PFSK-1 (cell line): ENCODE measurements around the gene NAP1L4.

ENCODE experiments used
- FOXP2 ChIP-seq: optimal IDR thresholded peaks from 2 replicates; pipeline ENCODE3; 2011; ENCODE audit warnings: borderline replicate concordance, control low read depth, inconsistent platforms; ENCODE audit not compliant: insufficient read depth; ENCODE audit errors: extremely low read length, extremely low read depth
- POLR2AphosphoS5 ChIP-seq: IDR thresholded peaks from 2 replicates; pipeline ENCODE4 v1.6.1; 2012; ENCODE audit warnings: low read depth, mild to moderate bottlenecking, control low read depth, low read length, moderate library complexity
- TAF1 ChIP-seq: IDR thresholded peaks from 2 replicates; pipeline ENCODE4 v1.6.1; 2012; ENCODE audit warnings: low read length, control low read depth, borderline replicate concordance; ENCODE audit not compliant: insufficient read depth
- TF ChIP-seq, protein P1 (sequence below), 2 experiments: IDR thresholded peaks; 2 replicates each; pipeline versions ENCODE4 v1.6.1 to v1.8.0; 2011 to 2012; ENCODE audit warnings: low read depth in 2 of 2, low read length in 2 of 2, control low read depth in 1 of 2, inconsistent platforms in 1 of 2, mild to moderate bottlenecking in 1 of 2, moderate library complexity in 1 of 2; ENCODE audit not compliant: insufficient read depth in 1 of 2

DNA sequence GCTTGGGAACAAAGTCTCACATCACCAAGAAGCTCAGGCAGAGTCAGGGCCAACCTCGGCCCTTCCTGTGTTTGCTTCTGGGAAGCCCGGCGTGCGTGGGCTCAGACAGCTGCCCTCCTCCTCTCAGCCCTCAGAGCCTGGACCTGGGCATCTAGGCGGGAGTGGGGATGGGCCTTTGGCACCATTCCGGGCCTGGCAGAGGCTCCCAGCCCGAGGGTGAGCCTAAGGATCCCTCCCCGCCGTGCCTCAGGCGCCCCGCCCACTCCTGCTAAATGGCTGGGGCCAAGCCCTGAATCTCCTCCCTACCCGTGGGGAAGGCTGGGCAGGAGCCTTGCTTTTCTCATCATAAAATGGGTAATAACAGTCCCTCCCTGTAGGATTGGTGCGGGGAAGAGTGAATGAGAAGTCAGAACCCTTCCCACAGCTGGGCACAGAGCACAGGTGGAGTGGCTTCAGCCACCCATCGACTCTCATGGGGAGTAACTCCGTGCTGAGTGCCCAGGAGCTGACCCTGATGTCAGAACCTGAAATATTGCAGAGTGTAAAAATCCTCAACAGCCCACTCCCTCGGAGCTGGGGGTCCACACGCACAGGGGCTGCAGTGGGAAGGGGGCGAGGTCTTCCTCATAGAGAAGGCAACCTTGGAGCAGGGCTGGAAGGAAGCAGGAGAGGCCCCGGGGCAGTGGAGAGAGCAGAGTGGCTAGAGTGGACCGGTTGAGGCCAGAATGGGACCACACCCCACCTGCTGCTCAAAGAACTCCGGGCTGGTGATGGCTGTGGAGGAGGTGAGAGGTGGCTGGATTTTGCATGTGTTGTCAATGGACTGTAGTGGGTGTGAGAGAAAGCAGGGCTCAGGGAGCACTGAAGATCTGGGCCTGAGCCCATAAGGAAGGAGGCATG lies 87.7 kb downstream of the NAP1L4 start:
- TF ChIP-seq POLR2AphosphoS5 (no peak), TAF1 (no peak), FOXP2 (no peak)
- TF ChIP-seq, protein P1, sequence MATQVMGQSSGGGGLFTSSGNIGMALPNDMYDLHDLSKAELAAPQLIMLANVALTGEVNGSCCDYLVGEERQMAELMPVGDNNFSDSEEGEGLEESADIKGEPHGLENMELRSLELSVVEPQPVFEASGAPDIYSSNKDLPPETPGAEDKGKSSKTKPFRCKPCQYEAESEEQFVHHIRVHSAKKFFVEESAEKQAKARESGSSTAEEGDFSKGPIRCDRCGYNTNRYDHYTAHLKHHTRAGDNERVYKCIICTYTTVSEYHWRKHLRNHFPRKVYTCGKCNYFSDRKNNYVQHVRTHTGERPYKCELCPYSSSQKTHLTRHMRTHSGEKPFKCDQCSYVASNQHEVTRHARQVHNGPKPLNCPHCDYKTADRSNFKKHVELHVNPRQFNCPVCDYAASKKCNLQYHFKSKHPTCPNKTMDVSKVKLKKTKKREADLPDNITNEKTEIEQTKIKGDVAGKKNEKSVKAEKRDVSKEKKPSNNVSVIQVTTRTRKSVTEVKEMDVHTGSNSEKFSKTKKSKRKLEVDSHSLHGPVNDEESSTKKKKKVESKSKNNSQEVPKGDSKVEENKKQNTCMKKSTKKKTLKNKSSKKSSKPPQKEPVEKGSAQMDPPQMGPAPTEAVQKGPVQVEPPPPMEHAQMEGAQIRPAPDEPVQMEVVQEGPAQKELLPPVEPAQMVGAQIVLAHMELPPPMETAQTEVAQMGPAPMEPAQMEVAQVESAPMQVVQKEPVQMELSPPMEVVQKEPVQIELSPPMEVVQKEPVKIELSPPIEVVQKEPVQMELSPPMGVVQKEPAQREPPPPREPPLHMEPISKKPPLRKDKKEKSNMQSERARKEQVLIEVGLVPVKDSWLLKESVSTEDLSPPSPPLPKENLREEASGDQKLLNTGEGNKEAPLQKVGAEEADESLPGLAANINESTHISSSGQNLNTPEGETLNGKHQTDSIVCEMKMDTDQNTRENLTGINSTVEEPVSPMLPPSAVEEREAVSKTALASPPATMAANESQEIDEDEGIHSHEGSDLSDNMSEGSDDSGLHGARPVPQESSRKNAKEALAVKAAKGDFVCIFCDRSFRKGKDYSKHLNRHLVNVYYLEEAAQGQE (IDR thresholded peaks at IDR 0.05; ENCODE audit: insufficient read depth in 1 of 2, low read depth in 2 of 2, low read length in 2 of 2) = no peak
